Fibroblast of lung (primary cell): ENCODE data around the gene RNF11. TPM values are rescaled to one million over a fixed set of nuclear protein-coding genes. Genes with fewer than 3 reads are reported as not detected.

Experiments used
- DNase-seq, 2 donors: peaks; one replicate each; pipeline versions ENCODE4 v3.0.0 to v3.0.0-alpha.2; 2010; ENCODE audit warnings: low read depth in 2 of 2
- H2AFZ ChIP-seq: 2 replicates; pipeline ENCODE4 v1.5.1; 2012; ENCODE audit warnings: low read length, control low read depth, inconsistent platforms
- H3K27ac ChIP-seq: 2 replicates; pipeline ENCODE4 v1.5.1; 2011; ENCODE audit warnings: low read length, control low read depth; ENCODE audit not compliant: insufficient read depth
- H3K27me3 ChIP-seq: 2 replicates; pipeline ENCODE4 v1.5.1; 2011; ENCODE audit warnings: mild to moderate bottlenecking, low read length; ENCODE audit not compliant: control insufficient read depth, insufficient read depth
- H3K36me3 ChIP-seq: 2 replicates; pipeline ENCODE4 v1.5.1; 2011; ENCODE audit warnings: low read length; ENCODE audit not compliant: control insufficient read depth, insufficient read depth
- H3K4me1 ChIP-seq: 2 replicates; pipeline ENCODE4 v1.5.1; 2011; ENCODE audit warnings: low read length; ENCODE audit not compliant: control insufficient read depth, insufficient read depth; ENCODE audit errors: extremely low read depth
- H3K4me2 ChIP-seq: 2 replicates; pipeline ENCODE4 v1.5.1; 2011; ENCODE audit warnings: low read length, control low read depth; ENCODE audit not compliant: insufficient read depth; ENCODE audit errors: extremely low read depth
- H3K4me3 ChIP-seq, 4 experiments: fragments of 200-600 bp in 1 of 4; sonication (generic) in 1 of 4; replicated peaks in 1 of 4; 2 replicates each; pipeline ENCODE4 v1.5.1; 2011 to 2016; ENCODE audit warnings: low read length in 4 of 4, low read depth in 3 of 4, mild to moderate bottlenecking in 3 of 4, control low read depth in 2 of 4, inconsistent platforms in 1 of 4, mixed read lengths in 1 of 4; ENCODE audit not compliant: insufficient read depth in 1 of 4; ENCODE audit errors: control extremely low read depth in 1 of 4
- H3K79me2 ChIP-seq: 2 replicates; pipeline ENCODE4 v1.5.1; 2012; ENCODE audit warnings: mild to moderate bottlenecking, low read length, inconsistent platforms; ENCODE audit not compliant: control insufficient read depth, insufficient read depth
- H3K9ac ChIP-seq: 2 replicates; pipeline ENCODE4 v1.5.1; 2011; ENCODE audit warnings: mild to moderate bottlenecking, low read length, control low read depth; ENCODE audit not compliant: insufficient read depth
- H3K9me3 ChIP-seq: 2 replicates; pipeline ENCODE4 v1.5.1; 2012; ENCODE audit warnings: low read depth, low read length; ENCODE audit not compliant: control insufficient read depth, insufficient read depth
- H4K20me1 ChIP-seq: 2 replicates; pipeline ENCODE4 v1.5.1; 2011; ENCODE audit warnings: low read length; ENCODE audit not compliant: control insufficient read depth, insufficient read depth; ENCODE audit errors: extremely low read depth
- EZH2 ChIP-seq: IDR thresholded peaks from 2 replicates; pipeline ENCODE4 v1.5.1; 2012; ENCODE audit warnings: low read length, control low read depth, mild to moderate bottlenecking; ENCODE audit errors: missing control alignments
- polyA plus RNA-seq, 2 donors: library from polyadenylated mRNA; depleted of rRNA in 1 of 2; stranded (reverse) in 1 of 2; unstranded in 1 of 2; fragments of >200 nt; gene quantifications; 2 replicates each; pipeline ENCODE4 v1.2.1, GENCODE V29; 2011 to 2012; ENCODE audit warnings: missing spikeins in 1 of 2
- total RNA-seq: library from RNA; depleted of rRNA; stranded (reverse); fragments of >200 nt; gene quantifications from 2 replicates; pipeline ENCODE4 v1.2.1, GENCODE V29; 2014
- TF ChIP-seq, protein P1 (sequence below), 2 donors: IDR thresholded peaks in 1 of 2; conservative IDR thresholded peaks in 1 of 2; 1 replicate in 1 of 2; 2 replicates in 1 of 2; pipeline ENCODE4 v1.5.1; 2011 to 2012; ENCODE audit warnings: low read length in 2 of 2, control low read depth in 1 of 2, inconsistent platforms in 1 of 2, low read depth in 1 of 2, mild to moderate bottlenecking in 1 of 2

Gene RNF11
- total and polyA plus RNA-seq, 2 donors (not counting 1 experiment from before 2014, with no cell fraction given): 116 to 209 TPM

DNA sequence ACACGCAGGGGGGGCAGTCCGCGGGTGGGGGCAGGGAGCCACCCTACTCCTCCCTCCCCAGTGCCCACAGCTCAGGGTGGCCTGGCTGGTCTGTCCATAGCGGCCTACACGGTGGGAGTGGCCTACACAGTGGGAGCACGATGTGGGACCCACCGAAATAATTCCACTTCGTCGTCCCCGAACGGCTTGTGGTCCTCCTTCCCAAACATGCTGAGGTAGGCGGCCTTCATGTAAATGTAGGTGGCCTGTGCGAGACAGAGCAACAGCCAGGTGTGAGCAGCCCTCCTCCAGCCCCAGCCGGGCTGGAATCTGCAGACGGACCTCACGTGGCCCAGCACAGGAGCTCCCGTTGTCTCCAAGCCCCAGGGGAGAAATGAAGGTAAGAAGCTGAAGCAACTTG lies 59.9 kb downstream of the RNF11 start:
- Histone ChIP-seq H3K27ac (no peak overlapping the region), H3K4me3 (no peak overlapping the region), H3K4me1 (no peaks in the 10 kb centered on the region), H3K4me2 (no peak overlapping the region), H4K20me1 (no peaks in the 10 kb centered on the region), H3K27me3 (no peaks in the 10 kb centered on the region), H3K36me3 (no peaks in the 10 kb centered on the region), H3K9me3 (no peaks in the 10 kb centered on the region), H3K9ac (no peak overlapping the region), H2AFZ (no peak overlapping the region), H3K79me2 (no peaks in the 10 kb centered on the region)
- DNase-seq: no peak
- TF ChIP-seq, protein P1, sequence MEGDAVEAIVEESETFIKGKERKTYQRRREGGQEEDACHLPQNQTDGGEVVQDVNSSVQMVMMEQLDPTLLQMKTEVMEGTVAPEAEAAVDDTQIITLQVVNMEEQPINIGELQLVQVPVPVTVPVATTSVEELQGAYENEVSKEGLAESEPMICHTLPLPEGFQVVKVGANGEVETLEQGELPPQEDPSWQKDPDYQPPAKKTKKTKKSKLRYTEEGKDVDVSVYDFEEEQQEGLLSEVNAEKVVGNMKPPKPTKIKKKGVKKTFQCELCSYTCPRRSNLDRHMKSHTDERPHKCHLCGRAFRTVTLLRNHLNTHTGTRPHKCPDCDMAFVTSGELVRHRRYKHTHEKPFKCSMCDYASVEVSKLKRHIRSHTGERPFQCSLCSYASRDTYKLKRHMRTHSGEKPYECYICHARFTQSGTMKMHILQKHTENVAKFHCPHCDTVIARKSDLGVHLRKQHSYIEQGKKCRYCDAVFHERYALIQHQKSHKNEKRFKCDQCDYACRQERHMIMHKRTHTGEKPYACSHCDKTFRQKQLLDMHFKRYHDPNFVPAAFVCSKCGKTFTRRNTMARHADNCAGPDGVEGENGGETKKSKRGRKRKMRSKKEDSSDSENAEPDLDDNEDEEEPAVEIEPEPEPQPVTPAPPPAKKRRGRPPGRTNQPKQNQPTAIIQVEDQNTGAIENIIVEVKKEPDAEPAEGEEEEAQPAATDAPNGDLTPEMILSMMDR (conservative IDR thresholded peaks at IDR 0.05 in 1 of 2, IDR thresholded peaks at IDR 0.05 in 1 of 2; ENCODE audit: low read depth in 1 of 2, low read length in 2 of 2): no peak
- no peak for TF ChIP-seq EZH2

DNA sequence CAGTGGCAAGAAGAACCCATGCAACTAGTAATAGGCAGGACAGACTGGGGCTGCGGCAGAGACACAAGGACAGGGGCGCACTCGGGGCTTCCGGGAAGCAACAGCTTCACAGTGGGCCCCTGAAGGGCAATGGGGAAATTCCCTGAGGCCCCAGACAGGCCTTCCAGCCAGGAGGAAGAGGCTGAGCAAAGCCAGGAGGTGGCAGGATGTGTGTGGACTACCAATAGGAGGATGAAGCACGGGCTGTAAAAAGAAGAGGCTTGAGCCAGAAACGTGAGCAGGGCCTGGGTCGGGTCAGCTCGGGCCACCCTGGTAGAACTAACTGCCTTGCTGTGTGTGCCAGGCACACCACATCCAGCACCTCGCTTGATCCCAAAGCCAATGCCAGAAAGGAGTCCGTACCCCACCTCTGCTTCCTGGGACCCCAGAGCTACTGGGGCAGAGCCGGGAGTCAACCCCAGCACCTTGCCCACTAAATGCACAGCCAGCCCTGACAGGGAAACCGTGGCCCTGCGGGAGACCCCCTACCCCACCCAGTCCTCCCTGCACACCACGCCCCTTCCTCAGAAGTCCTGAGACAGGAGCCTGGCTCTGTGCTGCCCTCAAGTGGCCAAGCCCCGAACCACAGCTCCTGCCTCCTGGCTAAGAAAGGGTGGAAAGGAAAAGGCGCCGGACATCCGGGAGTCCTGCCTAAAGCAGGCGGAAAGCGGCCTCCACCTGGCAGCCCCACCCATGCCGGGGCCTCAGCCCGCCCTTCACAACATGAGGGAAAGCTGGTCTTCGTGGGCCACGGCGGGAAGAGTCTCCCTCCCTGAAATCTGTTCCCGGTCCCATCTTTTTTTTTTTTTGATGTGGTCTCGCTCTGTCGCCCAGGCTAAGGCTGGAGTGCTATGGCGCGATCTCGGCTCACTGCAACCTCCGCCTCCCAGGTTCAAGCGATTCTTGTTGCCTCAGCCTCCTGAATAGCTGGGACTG lies 60.6 kb downstream of the RNF11 start:
- Histone ChIP-seq H3K9ac (peak overlapping the region; percentile 55), H3K27me3 (no peaks in the 10 kb centered on the region), H3K4me2 (peak overlapping the region; percentile 75), H3K79me2 (no peaks in the 10 kb centered on the region), H3K9me3 (no peaks in the 10 kb centered on the region), H2AFZ (peak overlapping the region; percentile 66), H4K20me1 (no peaks in the 10 kb centered on the region), H3K27ac (peak overlapping the region; percentile 47), H3K4me1 (no peaks in the 10 kb centered on the region), H3K36me3 (no peaks in the 10 kb centered on the region), H3K4me3 (peak overlapping the region in 2 of 4 experiments; percentile 30 to 50)
- TF ChIP-seq, protein P1 (conservative IDR thresholded peaks at IDR 0.05 in 1 of 2, IDR thresholded peaks at IDR 0.05 in 1 of 2; ENCODE audit: low read depth in 1 of 2, low read length in 2 of 2): peak; percentile 89 to 91
- TF ChIP-seq EZH2: no peak
- peak; percentile 65 to 68 for DNase-seq

DNA sequence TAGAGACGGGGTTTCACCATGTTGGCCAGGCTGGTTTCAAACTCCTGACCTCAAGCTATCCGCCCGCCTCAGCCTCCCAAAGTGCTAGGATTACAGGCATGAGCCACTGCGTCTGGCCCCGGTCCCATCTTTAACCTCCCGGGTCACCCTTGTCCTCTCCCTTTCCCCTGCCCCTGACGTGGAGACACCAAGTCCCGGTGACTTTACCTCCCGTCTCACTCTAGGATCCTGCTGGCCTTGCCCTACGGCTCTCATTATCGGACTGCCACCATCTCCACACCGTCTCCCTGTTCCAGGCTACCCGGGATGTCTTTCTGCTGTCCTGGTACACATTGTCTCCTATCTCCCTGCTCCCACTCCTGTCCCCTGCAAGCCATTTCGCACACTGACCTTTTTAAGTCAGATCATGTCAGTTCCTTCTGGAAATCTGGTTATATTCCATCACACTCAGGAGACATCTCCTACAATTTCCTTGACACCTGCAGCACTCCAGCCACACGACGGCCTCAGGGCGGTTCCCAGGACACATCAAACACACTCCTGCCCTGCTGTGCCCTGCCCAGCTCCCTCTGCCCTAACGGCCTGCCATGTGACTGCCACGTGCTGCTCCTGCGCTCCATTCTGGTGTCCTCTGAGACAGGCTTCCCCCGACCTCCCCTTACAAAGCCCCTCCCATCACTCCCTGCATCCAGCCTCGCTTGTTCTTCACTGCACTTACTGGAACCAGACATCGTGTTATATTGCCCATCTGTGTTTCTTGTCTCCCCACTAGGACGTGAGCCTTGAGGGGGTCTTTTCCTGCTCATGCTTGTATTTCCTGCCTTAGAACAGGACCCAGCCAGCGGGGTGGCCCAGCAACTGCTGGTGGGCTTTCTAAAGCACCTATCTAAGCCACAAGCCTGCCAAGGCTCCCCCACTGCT lies 61.6 kb downstream of the RNF11 start:
- Histone ChIP-seq H3K9me3 (no peaks in the 10 kb centered on the region), H3K36me3 (no peaks in the 10 kb centered on the region), H3K79me2 (no peaks in the 10 kb centered on the region), H3K9ac (no peak overlapping the region), H3K4me3 (peak overlapping the region in 1 of 4 experiments; percentile 50), H3K27me3 (no peaks in the 10 kb centered on the region), H2AFZ (peak overlapping the region; percentile 66), H3K27ac (no peak overlapping the region), H4K20me1 (no peaks in the 10 kb centered on the region), H3K4me2 (no peak overlapping the region), H3K4me1 (no peaks in the 10 kb centered on the region)
- TF ChIP-seq, protein P1 (conservative IDR thresholded peaks at IDR 0.05 in 1 of 2, IDR thresholded peaks at IDR 0.05 in 1 of 2; ENCODE audit: low read depth in 1 of 2, low read length in 2 of 2): no peak
- no peak for TF ChIP-seq EZH2
- no peak for DNase-seq
